GM23248 (cell line): ENCODE results near the gene SIK3. TPM values are rescaled to one million over a fixed set of nuclear protein-coding genes. Genes with fewer than 3 reads are reported as not detected.

Experiments
- DNase-seq: peaks from one replicate; pipeline ENCODE4 v3.0.0-alpha.2; 2015
- H2AFZ ChIP-seq: fragments of 200-600 bp; sonication (generic); 2 replicates; pipeline ENCODE4 v1.6.1; 2016; ENCODE audit warnings: antibody characterized with exemption
- H3F3A ChIP-seq: fragments of 200-600 bp; sonication (generic); 2 replicates; pipeline ENCODE4 v1.6.1; 2016; ENCODE audit warnings: mild to moderate bottlenecking, antibody characterized with exemption, mixed run types; ENCODE audit not compliant: insufficient read depth
- H3K27ac ChIP-seq: fragments of 200-600 bp; sonication (generic); 2 replicates; pipeline ENCODE4 v1.5.1; 2016; ENCODE audit warnings: mild to moderate bottlenecking
- H3K27me3 ChIP-seq: fragments of 200-600 bp; sonication (generic); replicated peaks from 2 replicates; pipeline ENCODE4 v1.6.1; 2016; ENCODE audit warnings: mild to moderate bottlenecking; ENCODE audit not compliant: insufficient read depth
- H3K36me3 ChIP-seq: fragments of 200-600 bp; sonication (generic); 2 replicates; pipeline ENCODE4 v1.6.1; 2016; ENCODE audit warnings: low read depth, mild to moderate bottlenecking
- H3K4me1 ChIP-seq: fragments of 200-600 bp; sonication (generic); 2 replicates; pipeline ENCODE4 v1.6.1; 2016; ENCODE audit warnings: mild to moderate bottlenecking; ENCODE audit not compliant: insufficient read depth
- H3K4me2 ChIP-seq: fragments of 200-600 bp; sonication (generic); one replicate; pipeline ENCODE4 v1.6.1; 2016; ENCODE audit warnings: mild to moderate bottlenecking; ENCODE audit not compliant: unreplicated experiment
- H3K4me3 ChIP-seq: fragments of 200-600 bp; sonication (generic); 2 replicates; pipeline ENCODE4 v1.5.1; 2016; ENCODE audit warnings: mild to moderate bottlenecking
- H3K79me2 ChIP-seq: fragments of 200-600 bp; sonication (generic); 2 replicates; pipeline ENCODE4 v1.6.1; 2016; ENCODE audit warnings: mild to moderate bottlenecking; ENCODE audit not compliant: insufficient read depth
- H3K9ac ChIP-seq: fragments of 200-600 bp; sonication (generic); 2 replicates; pipeline ENCODE4 v1.6.1; 2016; ENCODE audit warnings: mild to moderate bottlenecking
- H3K9me2 ChIP-seq: fragments of 200-600 bp; sonication (generic); 2 replicates; pipeline ENCODE4 v1.6.1; 2016; ENCODE audit warnings: mixed run types, mild to moderate bottlenecking, moderate library complexity; ENCODE audit not compliant: insufficient read depth
- H3K9me3 ChIP-seq: fragments of 200-600 bp; sonication (generic); one replicate; pipeline ENCODE4 v1.6.1; 2017; ENCODE audit warnings: low read depth
- H4K20me1 ChIP-seq: fragments of 200-600 bp; sonication (generic); 2 replicates; pipeline ENCODE4 v1.6.0; 2016; ENCODE audit not compliant: insufficient read depth
- EZH2 ChIP-seq: fragments of 200-600 bp; sonication (generic); IDR thresholded peaks from 2 replicates; pipeline ENCODE4 v1.6.1; 2018; ENCODE audit warnings: antibody characterized with exemption, mild to moderate bottlenecking; ENCODE audit not compliant: insufficient read depth, poor library complexity, severe bottlenecking
- EZH2phosphoT487 ChIP-seq: fragments of 200-600 bp; sonication (generic); IDR thresholded peaks from 2 replicates; pipeline ENCODE4 v1.6.1; 2018; ENCODE audit warnings: antibody characterized with exemption, moderate library complexity, mild to moderate bottlenecking, low read depth; ENCODE audit not compliant: insufficient read depth
- WGBS, 2 experiments: methylation state at CpG; one replicate each; pipeline ENCODE4 v1.1.6; 2015 to 2017; ENCODE audit warnings: low lambda C conversion rate in 2 of 2, low coverage in 1 of 2; ENCODE audit errors: missing lambda C conversion rate in 2 of 2; 5-methylcytosine and 5-hydroxymethylcytosine counted together
- in situ Hi-C: fragments of 300-500 bp; cut with MboI; formaldehyde crosslinking; loops from 2 replicates; pipeline ENCODE4 v1.15.0; 2020
- polyA plus RNA-seq: library from polyadenylated mRNA; unstranded; fragments of >200 nt; fragmentation: Nextera tagmentation; extraction: Ambion mirVana; gene quantifications from 2 replicates; pipeline ENCODE4 v1.2.1, GENCODE V29; 2016
- total RNA-seq: library from RNA; depleted of rRNA; stranded (reverse); fragments of >200 nt; shearing (Covaris generic); gene quantifications from 2 replicates; pipeline ENCODE4 v1.2.3, GENCODE V29; 2014

The SIK3 gene
- total and polyA plus RNA-seq, 2 experiments from 2014 or later: 4.2 to 15.5 TPM

DNA sequence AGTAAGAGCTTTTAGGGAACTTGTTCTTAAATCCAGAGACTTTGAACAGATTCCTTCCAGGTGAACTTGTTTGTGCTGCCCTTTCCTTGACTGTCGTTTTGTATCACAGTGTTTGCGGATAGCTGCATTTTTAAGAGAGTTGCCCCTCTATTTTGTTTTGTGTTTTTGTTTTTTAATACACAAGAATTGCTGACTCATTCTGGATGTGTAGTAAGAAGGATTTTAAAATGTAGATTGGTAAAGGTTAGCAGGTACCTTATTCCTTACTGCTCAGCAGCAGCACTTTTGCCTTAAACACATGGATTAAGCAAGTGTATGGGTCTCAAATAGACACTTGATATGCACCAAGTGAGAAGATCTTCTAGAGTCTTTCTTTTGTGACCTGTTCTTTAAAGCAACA is 297.6 kb downstream of the SIK3 start:
- Histone ChIP-seq H3K4me1 (no peaks in the 10 kb centered on the region), H3F3A (no peaks in the 10 kb centered on the region), H3K36me3 (no peaks in the 10 kb centered on the region), H3K9ac (no peak overlapping the region), H3K27me3 (no peaks in the 10 kb centered on the region), H3K9me3 (no peaks in the 10 kb centered on the region), H3K9me2 (no peaks in the 10 kb centered on the region), H3K79me2 (no peaks in the 10 kb centered on the region), H4K20me1 (no peaks in the 10 kb centered on the region), H3K4me2 (no peak overlapping the region), H2AFZ (no peak overlapping the region), H3K4me3 (no peak overlapping the region), H3K27ac (no peak overlapping the region)
- in situ Hi-C loops: no loop called here
- 93 to 94% methylated on average over 2 of the region's 2 CpGs for WGBS, 2 experiments
- TF ChIP-seq EZH2phosphoT487 (no peak), EZH2 (no peak)
- no peak for DNase-seq

- Histone ChIP-seq H3K79me2 (no peaks in the 10 kb centered on the region), H3K9me3 (no peaks in the 10 kb centered on the region), H4K20me1 (no peaks in the 10 kb centered on the region), H3F3A (peaks cover 10% of the 10 kb centered on the region), H3K36me3 (no peaks in the 10 kb centered on the region), H3K9ac (no peak overlapping the region), H3K27me3 (no peaks in the 10 kb centered on the region), H2AFZ (no peak overlapping the region), H3K4me2 (no peak overlapping the region), H3K4me1 (peaks cover 14% of the 10 kb centered on the region), H3K9me2 (no peaks in the 10 kb centered on the region), H3K27ac (no peak overlapping the region), H3K4me3 (no peak overlapping the region)
- in situ Hi-C loops: no loop called here
- WGBS, 2 experiments: 67 to 75% methylated on average over 5 of the region's 5 CpGs
- no peak for DNase-seq
- TF ChIP-seq EZH2phosphoT487 (no peak), EZH2 (no peak)
Observed at GRCh38 chr11:116798368-116798767, 299.9 kb downstream of the SIK3 start.

- in situ Hi-C loops: no loop called here
- no peak for DNase-seq
- Histone ChIP-seq H3K4me2 (no peak overlapping the region), H3K4me1 (peaks cover 18% of the 10 kb centered on the region), H3K9me2 (no peaks in the 10 kb centered on the region), H2AFZ (no peak overlapping the region), H3K27me3 (no peaks in the 10 kb centered on the region), H4K20me1 (no peaks in the 10 kb centered on the region), H3K79me2 (no peaks in the 10 kb centered on the region), H3F3A (peaks cover 14% of the 10 kb centered on the region), H3K9me3 (no peaks in the 10 kb centered on the region), H3K27ac (no peak overlapping the region), H3K4me3 (no peak overlapping the region), H3K9ac (no peak overlapping the region), H3K36me3 (no peaks in the 10 kb centered on the region)
- 87% methylated on average over 5 of the region's 5 CpGs for WGBS, 2 experiments
- no peak for TF ChIP-seq EZH2phosphoT487
- no peak for TF ChIP-seq EZH2
Observed at GRCh38 chr11:116797816-116798215, 300.4 kb downstream of the SIK3 start.

DNA sequence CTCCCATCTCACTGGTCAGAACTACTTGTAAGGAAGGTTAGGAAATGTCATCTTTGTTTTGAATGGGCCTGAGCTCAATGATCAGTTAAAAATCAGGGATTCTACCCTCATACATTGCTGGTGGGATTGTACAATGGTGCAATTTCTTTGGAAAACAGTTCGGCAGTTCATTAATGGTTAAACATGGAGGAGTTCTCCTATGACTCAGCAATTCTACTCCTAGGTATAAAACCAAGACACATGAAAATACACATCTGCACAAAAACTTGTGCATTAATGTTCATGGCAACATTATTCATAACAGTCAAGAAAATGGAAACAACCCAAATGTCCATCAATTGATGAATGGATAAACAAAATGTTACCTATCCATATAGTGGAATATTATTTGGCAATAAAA is 301.7 kb downstream of the SIK3 start:
- peaks cover 24% of the 10 kb centered on the region for H3F3A ChIP-seq
- H2AFZ ChIP-seq: no peak overlapping the region
- H3K36me3 ChIP-seq: no peaks in the 10 kb centered on the region
- in situ Hi-C loops: no loop called here
- TF ChIP-seq EZH2phosphoT487 (no peak), EZH2 (no peak)
- H3K9ac ChIP-seq: no peak overlapping the region
- H4K20me1 ChIP-seq: no peaks in the 10 kb centered on the region
- WGBS, 2 experiments: 88 to 95% methylated on average over 1 of the region's 1 CpG
- H3K9me2 ChIP-seq: no peaks in the 10 kb centered on the region
- no peak for DNase-seq
- H3K27ac ChIP-seq: no peak overlapping the region
- no peaks in the 10 kb centered on the region for H3K27me3 ChIP-seq
- H3K4me2 ChIP-seq: no peak overlapping the region
- H3K79me2 ChIP-seq: no peaks in the 10 kb centered on the region
- H3K9me3 ChIP-seq: no peaks in the 10 kb centered on the region
- no peak overlapping the region for H3K4me3 ChIP-seq
- H3K4me1 ChIP-seq: peaks cover 28% of the 10 kb centered on the region

- peaks cover 24% of the 10 kb centered on the region for H3F3A ChIP-seq
- no peaks in the 10 kb centered on the region for H3K79me2 ChIP-seq
- no peaks in the 10 kb centered on the region for H3K36me3 ChIP-seq
- no peak for TF ChIP-seq EZH2phosphoT487
- no peak for TF ChIP-seq EZH2
- DNase-seq: no peak
- no peak overlapping the region for H3K9ac ChIP-seq
- no peaks in the 10 kb centered on the region for H3K9me2 ChIP-seq
- no peaks in the 10 kb centered on the region for H4K20me1 ChIP-seq
- H3K9me3 ChIP-seq: no peaks in the 10 kb centered on the region
- no peak overlapping the region for H3K4me3 ChIP-seq
- H3K4me2 ChIP-seq: no peak overlapping the region
- H3K27ac ChIP-seq: no peak overlapping the region
- H3K4me1 ChIP-seq: peaks cover 28% of the 10 kb centered on the region
- WGBS, 2 experiments: 88 to 91% methylated on average over 2 of the region's 2 CpGs
- no peaks in the 10 kb centered on the region for H3K27me3 ChIP-seq
- in situ Hi-C loops: no loop called here
- no peak overlapping the region for H2AFZ ChIP-seq
Observed at GRCh38 chr11:116794851-116795250, 303.4 kb downstream of the SIK3 start.
